Measurements from ENCODE around the gene TCF20. TPM values are rescaled to one million over a fixed set of nuclear protein-coding genes. Genes with fewer than 3 reads are reported as not detected.

Gene TCF20
- polyA plus RNA-seq, 1 of the 3 experiments (the other 2 are of a cell fraction): 8.5 TPM

DNA sequence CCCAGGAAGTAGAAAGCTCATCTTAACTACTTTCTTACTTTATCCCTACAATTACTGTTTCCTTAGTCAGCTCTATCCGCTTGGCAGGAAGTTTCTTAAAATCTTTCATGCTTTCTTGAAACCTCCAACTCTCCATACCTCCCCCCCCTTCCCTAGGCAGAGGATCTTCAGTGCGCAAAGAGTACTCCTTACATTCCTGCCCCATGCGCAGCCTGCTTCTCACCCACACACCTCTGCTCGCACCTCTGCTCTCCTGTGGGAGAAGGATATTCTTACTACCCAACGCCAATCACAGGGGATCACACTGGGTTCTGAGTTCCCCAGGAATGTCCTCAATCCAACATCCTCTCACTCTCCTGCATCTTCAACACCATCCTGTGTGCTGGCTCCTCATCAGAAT, 12.3 kb downstream of the TCF20 start:
- H4K20me1 ChIP-seq (ENCODE audit: insufficient read depth): peaks cover 69% of the 10 kb centered on the region
- no peaks in the 10 kb centered on the region for H3K36me3 ChIP-seq (replicated peaks in 1 of 2; ENCODE audit: control insufficient read depth in 1 of 2, insufficient read depth in 2 of 2, low read length in 1 of 2)
- H3K27me3 ChIP-seq (ENCODE audit: insufficient read depth): no peaks in the 10 kb centered on the region
- WGBS (ENCODE audit: low lambda C conversion rate): 98% methylated on average over 5 of the region's 5 CpGs
- no peaks in the 10 kb centered on the region for H3K9me2 ChIP-seq
- H3K9me3 ChIP-seq: no peaks in the 10 kb centered on the region
- CTCF ChIA-PET: interaction anchor here (1.2 kb wide), 2 partner anchors 11 to 30 kb away, joined by 3 read pairs; no protein-coding TSS in a partner anchor
- TF ChIP-seq TAF1 (IDR thresholded peaks at IDR 0.05; ENCODE audit: borderline replicate concordance, low read depth, low read length): no peak
- no peak for TF ChIP-seq RFX5 (IDR thresholded peaks at IDR 0.05; ENCODE audit: low read length)
- TF ChIP-seq RCOR1 (IDR thresholded peaks at IDR 0.05; ENCODE audit: low read length): no peak
- TF ChIP-seq EZH2phosphoT487 (IDR thresholded peaks at IDR 0.05; ENCODE audit: borderline replicate concordance, low read depth): no peak
- TF ChIP-seq, protein P1, sequence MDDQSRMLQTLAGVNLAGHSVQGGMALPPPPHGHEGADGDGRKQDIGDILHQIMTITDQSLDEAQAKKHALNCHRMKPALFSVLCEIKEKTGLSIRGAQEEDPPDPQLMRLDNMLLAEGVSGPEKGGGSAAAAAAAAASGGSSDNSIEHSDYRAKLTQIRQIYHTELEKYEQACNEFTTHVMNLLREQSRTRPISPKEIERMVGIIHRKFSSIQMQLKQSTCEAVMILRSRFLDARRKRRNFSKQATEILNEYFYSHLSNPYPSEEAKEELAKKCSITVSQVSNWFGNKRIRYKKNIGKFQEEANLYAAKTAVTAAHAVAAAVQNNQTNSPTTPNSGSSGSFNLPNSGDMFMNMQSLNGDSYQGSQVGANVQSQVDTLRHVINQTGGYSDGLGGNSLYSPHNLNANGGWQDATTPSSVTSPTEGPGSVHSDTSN (IDR thresholded peaks at IDR 0.05): no peak
- no peak for TF ChIP-seq CHD2 (IDR thresholded peaks at IDR 0.05; ENCODE audit: low read length, partially characterized antibody)
- TF ChIP-seq YY1 (IDR thresholded peaks at IDR 0.05; ENCODE audit: low read depth): no peak
- no peak for TF ChIP-seq TCF12 (IDR thresholded peaks at IDR 0.05)
- no peak for TF ChIP-seq REST (IDR thresholded peaks at IDR 0.05; ENCODE audit: low read depth, low read length)
- no peak for TF ChIP-seq ELF1 (IDR thresholded peaks at IDR 0.05)
- no peak for TF ChIP-seq SMC3 (IDR thresholded peaks at IDR 0.05; ENCODE audit: low read depth, low read length)
- TF ChIP-seq FOXM1 (IDR thresholded peaks at IDR 0.05; ENCODE audit: low read depth): no peak
- no peak for TF ChIP-seq GATA2 (CRISPR knock-in tag; IDR thresholded peaks at IDR 0.05)
- TF ChIP-seq MXI1 (IDR thresholded peaks at IDR 0.05; ENCODE audit: low read depth, low read length): no peak
- TF ChIP-seq RXRA (IDR thresholded peaks at IDR 0.05; ENCODE audit: borderline replicate concordance, low read depth): no peak
- no peak for TF ChIP-seq JUND (IDR thresholded peaks at IDR 0.05)
- no peak for TF ChIP-seq FOXJ3 (CRISPR knock-in tag; IDR thresholded peaks at IDR 0.05)
- TF ChIP-seq MEF2A (IDR thresholded peaks at IDR 0.05; ENCODE audit: borderline replicate concordance, low read depth): no peak
- H3K9ac ChIP-seq: no peak overlapping the region
- H3F3A ChIP-seq (replicated peaks; ENCODE audit: insufficient read depth): no peaks in the 10 kb centered on the region
- H2AFZ ChIP-seq (ENCODE audit: low read depth): no peak overlapping the region
- no peak overlapping the region for H3K4me3 ChIP-seq (ENCODE audit: low read depth in 2 of 2, low read length in 1 of 2)
- H3K79me2 ChIP-seq (ENCODE audit: insufficient read depth): peaks cover 65% of the 10 kb centered on the region
- peaks cover 0 to 3% of the 10 kb centered on the region in 2 experiments; a peak in 2 of 4 replicates for H3K4me1 ChIP-seq (ENCODE audit: control insufficient read depth in 1 of 2, insufficient read depth in 2 of 2, low read depth in 1 of 2, low read length in 1 of 2)
- H3K27ac ChIP-seq (ENCODE audit: low read depth in 2 of 2, low read length in 1 of 2): no peak overlapping the region
- POLR2A ChIA-PET: no interaction called here
- H3K4me2 ChIP-seq: no peak overlapping the region
- DNase-seq: no peak

All from SK-N-SH (cell line).